ENCODE measurements around the gene NRTN. TPM values are rescaled to one million over a fixed set of nuclear protein-coding genes. Genes with fewer than 3 reads are reported as not detected.

The NRTN gene
- total and polyA plus RNA-seq, 4 donors: 0.23 to 3.3 (median 1.4) TPM

GRCh38 chr19:5817218-5817617 lies 12.4 kb downstream of the NRTN start:
- 90 to 92% methylated on average over 2 of the region's 2 CpGs for WGBS, 2 donors
- DNase-seq (no peak), ATAC-seq (ENCODE audit: insufficient read depth, low FRiP score) (no peak)
- H3K4me3 ChIP-seq: no peak overlapping the region
- H3K9me3 ChIP-seq (ENCODE audit: control insufficient read depth in 4 of 4, insufficient read depth in 3 of 4, low read length in 3 of 4): peaks cover 0 to 2% (median 0%) of the 10 kb centered on the region in 4 donors
- H3K4me1 ChIP-seq (ENCODE audit: control insufficient read depth in 5 of 5, insufficient read depth in 5 of 5, low read length in 5 of 5): peaks cover 0 to 2% (median 0%) of the 10 kb centered on the region in 5 donors
- H3K27me3 ChIP-seq (ENCODE audit: control insufficient read depth in 3 of 3, insufficient read depth in 3 of 3, low read length in 2 of 3): no peaks in the 10 kb centered on the region
- no peak overlapping the region for H3K9ac ChIP-seq (ENCODE audit: insufficient read depth in 1 of 2, low read length in 2 of 2)
- no peaks in the 10 kb centered on the region for H3K36me3 ChIP-seq (ENCODE audit: control insufficient read depth in 4 of 4, insufficient read depth in 4 of 4, low read length in 4 of 4)
- no peak for TF ChIP-seq CTCF (IDR thresholded peaks at IDR 0.05; ENCODE audit: control extremely low read depth, extremely low read depth)
- H3K27ac ChIP-seq (ENCODE audit: low read depth in 1 of 2, low read length in 1 of 2): no peak overlapping the region

GRCh38 chr19:5818594-5818993 lies 13.7 kb downstream of the NRTN start:
- no peak for ATAC-seq (ENCODE audit: insufficient read depth, low FRiP score)
- TF ChIP-seq CTCF (IDR thresholded peaks at IDR 0.05; ENCODE audit: control extremely low read depth, extremely low read depth): no peak
- H3K9me3 ChIP-seq (ENCODE audit: control insufficient read depth in 4 of 4, insufficient read depth in 3 of 4, low read length in 3 of 4): peaks cover 0 to 2% (median 0%) of the 10 kb centered on the region in 4 donors
- no peak overlapping the region for H3K4me3 ChIP-seq
- peak in 2 of 3 donors; percentile 51 to 75 for DNase-seq
- 76 to 79% methylated on average over 10 of the region's 10 CpGs for WGBS, 2 donors
- no peaks in the 10 kb centered on the region for H3K27me3 ChIP-seq (ENCODE audit: control insufficient read depth in 3 of 3, insufficient read depth in 3 of 3, low read length in 2 of 3)
- H3K36me3 ChIP-seq (ENCODE audit: control insufficient read depth in 4 of 4, insufficient read depth in 4 of 4, low read length in 4 of 4): no peaks in the 10 kb centered on the region
- H3K9ac ChIP-seq (ENCODE audit: insufficient read depth in 1 of 2, low read length in 2 of 2): no peak overlapping the region
- H3K27ac ChIP-seq (ENCODE audit: low read depth in 1 of 2, low read length in 1 of 2): no peak overlapping the region
- H3K4me1 ChIP-seq (ENCODE audit: control insufficient read depth in 5 of 5, insufficient read depth in 5 of 5, low read length in 5 of 5): peaks cover 0 to 5% (median 0%) of the 10 kb centered on the region in 5 donors

- Histone ChIP-seq H3K4me1 (ENCODE audit: control insufficient read depth in 5 of 5, insufficient read depth in 5 of 5, low read length in 5 of 5) (peaks cover 0 to 5% (median 0%) of the 10 kb centered on the region in 5 donors), H3K27ac (ENCODE audit: low read depth in 1 of 2, low read length in 1 of 2) (no peak overlapping the region), H3K9ac (ENCODE audit: insufficient read depth in 1 of 2, low read length in 2 of 2) (no peak overlapping the region), H3K4me3 (no peak overlapping the region), H3K27me3 (ENCODE audit: control insufficient read depth in 3 of 3, insufficient read depth in 3 of 3, low read length in 2 of 3) (no peaks in the 10 kb centered on the region), H3K36me3 (ENCODE audit: control insufficient read depth in 4 of 4, insufficient read depth in 4 of 4, low read length in 4 of 4) (no peaks in the 10 kb centered on the region), H3K9me3 (ENCODE audit: control insufficient read depth in 4 of 4, insufficient read depth in 3 of 4, low read length in 3 of 4) (peaks cover 0 to 2% (median 0%) of the 10 kb centered on the region in 4 donors)
- 58 to 63% methylated on average over 6 of the region's 6 CpGs for whole genome bisulfite sequencing, 2 donors
- TF ChIP-seq CTCF (IDR thresholded peaks at IDR 0.05; ENCODE audit: control extremely low read depth, extremely low read depth): no peak
- no peak for DNase-seq
- ATAC-seq (ENCODE audit: insufficient read depth, low FRiP score): no peak
Measured at GRCh38 chr19:5820785-5821184, 15.9 kb downstream of the NRTN start.
